Prostate gland (tissue), 2 donors: ENCODE results near the gene SMIM41. TPM values are rescaled to one million over a fixed set of nuclear protein-coding genes. Genes with fewer than 3 reads are reported as not detected.

Experiments
- DNase-seq: peaks from one replicate; pipeline ENCODE4 v3.0.0-alpha.2; 2019; ENCODE audit warnings: low spot score
- H3K27ac ChIP-seq, 2 donors: fragments of 200-600 bp; sonication (generic); 2 replicates each; pipeline ENCODE4 v1.5.1; 2017 to 2019
- H3K27me3 ChIP-seq: fragments of 200-600 bp; sonication (generic); replicated peaks from 2 replicates; pipeline ENCODE4 v1.5.1; 2019; ENCODE audit not compliant: insufficient read depth
- H3K36me3 ChIP-seq, 2 donors: fragments of 200-600 bp; sonication (generic); 1 replicate in 1 of 2; 2 replicates in 1 of 2; pipeline versions ENCODE4 v1.5.1 to v1.8.1; 2017 to 2019
- H3K4me1 ChIP-seq: fragments of 200-600 bp; sonication (generic); replicated peaks from 2 replicates; pipeline ENCODE4 v1.5.1; 2019
- H3K4me3 ChIP-seq, 2 donors: fragments of 200-600 bp; sonication (generic); 2 replicates each; pipeline ENCODE4 v1.5.1; 2017 to 2019
- H3K9me3 ChIP-seq: fragments of 200-600 bp; sonication (generic); 2 replicates; pipeline ENCODE4 v1.5.1; 2017
- POLR2A ChIP-seq: fragments of 450-650 bp; IDR thresholded peaks from one replicate; pipeline ENCODE4 v1.6.1; 2016; ENCODE audit warnings: antibody characterized with exemption, mild to moderate bottlenecking
- POLR2AphosphoS5 ChIP-seq: sonication (generic); formaldehyde crosslinking; IDR thresholded peaks from one replicate; pipeline ENCODE4 v1.6.1; 2017; ENCODE audit warnings: antibody characterized with exemption
- WGBS: methylation state at CpG from one replicate; pipeline ENCODE4 v1.1.5; 2018; 5-methylcytosine and 5-hydroxymethylcytosine counted together
- intact Hi-C: fragments of 100-400 bp; cut with DNase I; formaldehyde crosslinking; loops from one replicate; pipeline ENCODE4 v1.14.2; 2022
- total RNA-seq, 2 donors: library from RNA; depleted of rRNA; stranded (reverse); fragments of >200 nt; gene quantifications; one replicate each; pipeline ENCODE4 v1.1.0, GENCODE V29; 2016
- TF ChIP-seq, protein P1 (sequence below), 4 experiments: fragments of 200-600 bp in 2 of 4; fragments of 450-650 bp in 2 of 4; sonication (generic) in 2 of 4; IDR thresholded peaks; 1 replicate in 3 of 4; 2 replicates in 1 of 4; pipeline ENCODE4 v1.5.1; 2016 to 2019; ENCODE audit warnings: antibody characterized with exemption in 4 of 4, mild to moderate bottlenecking in 2 of 4, moderate library complexity in 2 of 4

Gene SMIM41
- total RNA-seq, 2 donors from 2014 or later, result 7.5 to 30.2 TPM

DNA sequence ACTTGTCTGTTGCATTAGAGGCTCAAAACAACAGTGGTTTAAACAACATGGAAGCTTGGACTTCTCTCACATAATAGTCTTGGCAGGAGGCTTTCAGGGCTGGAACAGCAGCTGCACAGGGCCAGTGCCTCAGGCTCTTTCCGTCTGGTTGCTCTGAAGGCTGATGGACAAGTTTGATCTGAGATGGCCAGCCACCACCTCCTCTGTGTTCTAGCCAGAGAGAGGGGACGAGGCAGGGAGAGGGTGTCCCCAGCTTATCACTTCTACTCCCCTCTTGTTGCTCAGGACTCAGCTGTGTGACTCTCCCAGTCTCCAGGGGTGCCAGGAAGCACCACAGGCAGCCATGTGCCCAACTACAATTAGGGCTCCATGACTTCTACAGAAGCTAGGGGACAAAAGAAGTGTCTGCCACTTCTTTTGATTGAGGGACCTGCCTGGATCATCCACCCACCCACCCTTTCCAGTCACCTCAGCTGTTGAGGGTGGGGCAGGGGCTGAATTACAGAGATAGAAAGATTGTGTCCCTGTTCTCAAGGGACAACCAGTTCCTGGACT lies 46.6 kb downstream of the SMIM41 start:
- peaks cover 30% of the 10 kb centered on the region for H3K4me1 ChIP-seq
- no peak overlapping the region for H3K4me3 ChIP-seq
- H3K27ac ChIP-seq, result peak overlapping the region; percentile 90 to 98
- TF ChIP-seq POLR2A (no peak), POLR2AphosphoS5 (no peak)
- TF ChIP-seq, protein P1, sequence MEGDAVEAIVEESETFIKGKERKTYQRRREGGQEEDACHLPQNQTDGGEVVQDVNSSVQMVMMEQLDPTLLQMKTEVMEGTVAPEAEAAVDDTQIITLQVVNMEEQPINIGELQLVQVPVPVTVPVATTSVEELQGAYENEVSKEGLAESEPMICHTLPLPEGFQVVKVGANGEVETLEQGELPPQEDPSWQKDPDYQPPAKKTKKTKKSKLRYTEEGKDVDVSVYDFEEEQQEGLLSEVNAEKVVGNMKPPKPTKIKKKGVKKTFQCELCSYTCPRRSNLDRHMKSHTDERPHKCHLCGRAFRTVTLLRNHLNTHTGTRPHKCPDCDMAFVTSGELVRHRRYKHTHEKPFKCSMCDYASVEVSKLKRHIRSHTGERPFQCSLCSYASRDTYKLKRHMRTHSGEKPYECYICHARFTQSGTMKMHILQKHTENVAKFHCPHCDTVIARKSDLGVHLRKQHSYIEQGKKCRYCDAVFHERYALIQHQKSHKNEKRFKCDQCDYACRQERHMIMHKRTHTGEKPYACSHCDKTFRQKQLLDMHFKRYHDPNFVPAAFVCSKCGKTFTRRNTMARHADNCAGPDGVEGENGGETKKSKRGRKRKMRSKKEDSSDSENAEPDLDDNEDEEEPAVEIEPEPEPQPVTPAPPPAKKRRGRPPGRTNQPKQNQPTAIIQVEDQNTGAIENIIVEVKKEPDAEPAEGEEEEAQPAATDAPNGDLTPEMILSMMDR (IDR thresholded peaks at IDR 0.05), result no peak
- DNase-seq, result no peak
- H3K9me3 ChIP-seq, result no peaks in the 10 kb centered on the region
- intact Hi-C loops, result no loop called here
- WGBS, result 40% methylated on average over 2 of the region's 2 CpGs
- no peaks in the 10 kb centered on the region for H3K27me3 ChIP-seq
- H3K36me3 ChIP-seq, result no peaks in the 10 kb centered on the region

DNA sequence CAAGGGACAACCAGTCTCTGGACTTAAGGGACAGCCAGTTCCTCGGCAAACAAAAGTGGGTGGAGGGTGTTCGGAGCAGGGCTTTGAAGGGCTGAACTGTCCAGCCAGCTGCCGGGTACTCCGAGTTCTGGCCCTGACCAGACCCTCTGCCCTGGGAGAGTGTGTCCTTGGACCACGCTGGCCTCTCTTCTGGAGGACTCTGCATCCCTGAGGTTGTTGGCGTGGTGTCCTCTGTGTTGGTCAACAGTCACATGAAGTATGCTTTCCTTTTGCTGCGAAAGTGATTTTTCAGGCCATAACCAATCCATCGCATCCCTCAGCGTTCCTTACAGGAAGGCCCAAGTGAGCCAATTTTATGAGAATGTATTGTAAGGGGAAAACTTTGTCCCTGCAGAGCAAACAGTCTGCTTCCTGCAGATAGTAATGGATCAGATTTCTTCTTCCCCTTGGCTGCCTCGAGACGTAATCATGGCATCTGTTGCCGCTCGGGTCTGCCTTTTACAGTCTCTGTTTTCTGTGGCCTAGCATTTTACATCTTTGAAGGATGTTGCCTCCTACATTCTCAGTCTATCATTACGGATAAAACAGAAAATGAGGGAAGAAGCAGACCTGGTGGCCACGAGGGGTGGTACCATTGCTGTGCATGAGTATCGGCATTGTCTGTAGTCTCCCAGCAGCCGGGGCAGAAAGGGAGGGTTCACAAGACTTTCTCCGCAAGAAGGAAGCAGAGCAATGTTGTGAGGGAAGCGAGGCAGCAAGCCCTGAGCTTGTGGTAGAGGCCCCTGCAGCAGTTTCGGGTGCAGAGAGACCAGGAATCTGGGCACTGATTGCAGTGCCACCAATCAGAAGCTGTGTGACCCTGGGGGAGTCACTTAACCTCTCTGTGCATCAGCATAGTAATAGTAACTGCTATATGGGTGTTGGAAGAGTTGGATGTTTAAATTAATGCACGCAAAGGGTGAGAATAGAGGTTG lies 47.4 kb downstream of the SMIM41 start:
- peak; percentile 86 for DNase-seq
- H3K4me1 ChIP-seq, result peaks cover 30% of the 10 kb centered on the region
- H3K9me3 ChIP-seq, result no peaks in the 10 kb centered on the region
- 22% methylated on average over 21 of the region's 21 CpGs for WGBS
- H3K27me3 ChIP-seq, result no peaks in the 10 kb centered on the region
- intact Hi-C loops, result no loop called here
- H3K36me3 ChIP-seq, result no peaks in the 10 kb centered on the region
- H3K4me3 ChIP-seq, result no peak overlapping the region
- H3K27ac ChIP-seq, result peak overlapping the region; percentile 90 to 98
- TF ChIP-seq POLR2A (no peak), POLR2AphosphoS5 (peak; percentile 88)
- TF ChIP-seq, protein P1 (IDR thresholded peaks at IDR 0.05), result peak in 2 of 4 experiments; percentile 22 to 32

DNA sequence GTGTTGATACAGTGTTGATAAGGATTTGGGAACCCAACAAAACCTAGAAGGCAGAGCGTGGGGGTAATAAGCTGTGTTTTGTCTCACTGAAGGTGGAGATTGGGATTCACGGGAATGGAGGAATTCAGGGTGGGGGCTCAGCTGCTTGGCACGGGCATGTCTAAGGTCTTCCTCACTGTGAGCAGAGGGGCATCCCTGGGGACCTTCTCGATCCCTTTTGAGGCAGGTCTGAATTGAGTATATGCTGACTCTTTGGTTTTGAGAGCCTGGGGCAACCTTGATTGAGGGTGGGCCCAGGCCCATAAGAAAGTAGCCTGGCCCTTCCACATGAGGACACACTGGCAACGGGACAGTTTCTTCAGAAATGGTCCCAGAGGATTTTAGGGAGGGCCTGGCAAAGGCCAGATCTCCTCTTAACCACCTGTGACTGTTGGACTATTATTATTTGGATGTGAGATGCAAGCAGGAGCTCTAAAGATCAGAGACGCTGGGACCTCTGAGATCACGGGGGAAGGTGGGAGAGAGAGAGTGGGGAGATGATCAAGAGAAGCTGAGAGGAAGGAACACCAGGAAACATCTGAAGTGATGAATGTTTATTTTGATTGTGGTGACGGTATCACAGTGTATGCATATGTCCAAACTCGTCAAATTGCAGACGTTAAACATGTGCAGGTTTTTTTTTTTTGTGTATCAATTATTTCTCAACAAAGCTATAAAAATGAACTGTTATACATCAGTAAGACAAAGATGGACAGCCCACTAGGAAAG lies 48.4 kb downstream of the SMIM41 start:
- intact Hi-C loops, result no loop called here

DNA sequence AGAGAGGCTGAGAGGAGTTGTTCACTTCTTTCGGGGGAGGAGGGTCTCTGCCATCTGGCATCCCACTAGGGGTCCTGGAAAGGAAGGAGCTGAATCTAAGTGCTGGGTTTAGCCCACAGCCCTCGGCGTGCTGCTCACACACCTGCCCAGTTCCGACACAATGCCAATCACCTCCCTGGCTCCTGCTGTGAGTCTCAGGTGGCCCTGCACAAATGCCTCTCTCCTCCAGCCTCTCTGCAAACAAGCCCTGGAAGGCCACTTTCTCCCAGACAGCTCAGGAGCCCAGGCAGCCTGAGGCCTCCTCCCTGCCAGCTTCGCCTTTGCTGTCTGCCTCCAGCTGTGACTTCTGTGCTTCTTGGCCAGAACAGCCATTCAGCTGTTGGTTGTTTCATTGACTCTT lies 51.2 kb downstream of the SMIM41 start:
- DNase-seq, result no peak
- 45% methylated on average over 5 of the region's 5 CpGs for WGBS
- no peaks in the 10 kb centered on the region for H3K36me3 ChIP-seq
- peaks cover 21% of the 10 kb centered on the region for H3K4me1 ChIP-seq
- H3K27ac ChIP-seq, result peak overlapping the region; percentile 41 to 98
- no peaks in the 10 kb centered on the region for H3K27me3 ChIP-seq
- no peak overlapping the region for H3K4me3 ChIP-seq
- H3K9me3 ChIP-seq, result no peaks in the 10 kb centered on the region
- TF ChIP-seq POLR2AphosphoS5 (no peak), POLR2A (no peak)
- TF ChIP-seq, protein P1 (IDR thresholded peaks at IDR 0.05), result no peak
- intact Hi-C loops, result no loop called here

More for the DNA sequence above, 48.4 kb downstream of the SMIM41 start:
- TF ChIP-seq POLR2A, result no peak
- TF ChIP-seq, protein P1 (IDR thresholded peaks at IDR 0.05), result no peak
- peak; percentile 49 for TF ChIP-seq POLR2AphosphoS5
- Histone ChIP-seq H3K36me3 (no peaks in the 10 kb centered on the region), H3K27me3 (no peaks in the 10 kb centered on the region), H3K4me1 (peaks cover 30% of the 10 kb centered on the region), H3K27ac (peak overlapping the region; percentile 90 to 98), H3K9me3 (no peaks in the 10 kb centered on the region), H3K4me3 (no peak overlapping the region)
- no peak for DNase-seq
- 59% methylated on average over 10 of the region's 10 CpGs for WGBS
